Trophoblast cell (in vitro differentiated cells and primary cell): ENCODE results near the gene FCN3.

Experiments used
- DNase-seq, 2 donors: peaks; one replicate each; pipeline ENCODE4 v3.0.0-alpha.2; 2016
- H2AFZ ChIP-seq: 2 replicates; pipeline ENCODE4 v1.6.1; 2013; ENCODE audit warnings: low read length, moderate library complexity, mild to moderate bottlenecking; ENCODE audit not compliant: insufficient read depth, poor library complexity
- H2AK5ac ChIP-seq: 2 replicates; pipeline ENCODE4 v1.6.1; 2013; ENCODE audit warnings: mild to moderate bottlenecking, low read length
- H2BK120ac ChIP-seq: 2 replicates; pipeline ENCODE4 v1.6.1; 2013; ENCODE audit warnings: low read length, mild to moderate bottlenecking, moderate library complexity; ENCODE audit not compliant: insufficient read depth, poor library complexity
- H2BK12ac ChIP-seq: 2 replicates; pipeline ENCODE4 v1.6.1; 2013; ENCODE audit warnings: mild to moderate bottlenecking, low read length, moderate library complexity
- H2BK5ac ChIP-seq: 2 replicates; pipeline ENCODE4 v1.6.1; 2013; ENCODE audit warnings: low read length, low read depth, moderate library complexity, mild to moderate bottlenecking; ENCODE audit not compliant: poor library complexity
- H3K14ac ChIP-seq: 2 replicates; pipeline ENCODE4 v1.6.1; 2013; ENCODE audit warnings: mild to moderate bottlenecking, low read length
- H3K18ac ChIP-seq: 2 replicates; pipeline ENCODE4 v1.6.1; 2013; ENCODE audit warnings: mild to moderate bottlenecking, low read length
- H3K23ac ChIP-seq: 2 replicates; pipeline ENCODE4 v1.6.1; 2013; ENCODE audit warnings: low read length
- H3K27ac ChIP-seq: 2 replicates; pipeline ENCODE4 v1.5.1; 2013; ENCODE audit warnings: low read depth, mild to moderate bottlenecking, inconsistent platforms, low read length, moderate library complexity
- H3K27me3 ChIP-seq: 2 replicates; pipeline ENCODE4 v1.6.1; 2013; ENCODE audit warnings: inconsistent platforms, mild to moderate bottlenecking, low read length, moderate library complexity; ENCODE audit not compliant: insufficient read depth
- H3K36me3 ChIP-seq, 2 experiments: 1 replicate in 1 of 2; 2 replicates in 1 of 2; pipeline ENCODE4 v1.6.1; 2013; ENCODE audit warnings: low read length in 2 of 2, mild to moderate bottlenecking in 2 of 2, moderate library complexity in 1 of 2; ENCODE audit not compliant: insufficient read depth in 2 of 2, control insufficient read depth in 1 of 2
- H3K4ac ChIP-seq: 2 replicates; pipeline ENCODE4 v1.6.1; 2013; ENCODE audit warnings: low read depth, mild to moderate bottlenecking, low read length, moderate library complexity
- H3K4me1 ChIP-seq, 2 experiments: 1 replicate in 1 of 2; 2 replicates in 1 of 2; pipeline ENCODE4 v1.6.1; 2013; ENCODE audit warnings: low read length in 2 of 2, mild to moderate bottlenecking in 2 of 2, moderate library complexity in 1 of 2; ENCODE audit not compliant: insufficient read depth in 2 of 2, control insufficient read depth in 1 of 2
- H3K4me2 ChIP-seq: 2 replicates; pipeline ENCODE4 v1.6.1; 2013; ENCODE audit warnings: inconsistent platforms, mild to moderate bottlenecking, low read length, moderate library complexity
- H3K4me3 ChIP-seq: 2 replicates; pipeline ENCODE4 v1.5.1; 2013; ENCODE audit warnings: mild to moderate bottlenecking, low read depth, low read length, inconsistent platforms
- H3K79me1 ChIP-seq: one replicate; pipeline ENCODE4 v1.6.1; 2013; ENCODE audit warnings: low read length
- H3K79me2 ChIP-seq: 2 replicates; pipeline ENCODE4 v1.6.1; 2013; ENCODE audit warnings: low read length, mild to moderate bottlenecking; ENCODE audit not compliant: control insufficient read depth, insufficient read depth, poor library complexity
- H3K9ac ChIP-seq: 2 replicates; pipeline ENCODE4 v1.6.1; 2013; ENCODE audit warnings: mild to moderate bottlenecking, low read length
- H3K9me3 ChIP-seq: 2 replicates; pipeline ENCODE4 v1.6.1; 2013; ENCODE audit warnings: low read depth, mild to moderate bottlenecking, control low read depth, inconsistent platforms, low read length; ENCODE audit not compliant: insufficient read depth
- H4K12ac ChIP-seq: 2 replicates; pipeline ENCODE4 v1.6.1; 2013; ENCODE audit warnings: low read depth, mild to moderate bottlenecking, low read length, moderate library complexity
- H4K8ac ChIP-seq: 2 replicates; pipeline ENCODE4 v1.6.1; 2013; ENCODE audit warnings: low read depth, mild to moderate bottlenecking, low read length, moderate library complexity
- H4K91ac ChIP-seq: one replicate; pipeline ENCODE4 v1.6.1; 2013; ENCODE audit warnings: low read depth, mild to moderate bottlenecking, low read length, moderate library complexity
- WGBS: extraction: QIAGEN DNeasy Blood & Tissue Kit; methylation state at CpG from one replicate; pipeline ENCODE4 v1.1.7; 2013; ENCODE audit warnings: missing lambda C conversion rate; ENCODE audit not compliant: insufficient read length, insufficient coverage; ENCODE audit errors: extremely low coverage; 5-methylcytosine and 5-hydroxymethylcytosine counted together

The FCN3 gene

DNA sequence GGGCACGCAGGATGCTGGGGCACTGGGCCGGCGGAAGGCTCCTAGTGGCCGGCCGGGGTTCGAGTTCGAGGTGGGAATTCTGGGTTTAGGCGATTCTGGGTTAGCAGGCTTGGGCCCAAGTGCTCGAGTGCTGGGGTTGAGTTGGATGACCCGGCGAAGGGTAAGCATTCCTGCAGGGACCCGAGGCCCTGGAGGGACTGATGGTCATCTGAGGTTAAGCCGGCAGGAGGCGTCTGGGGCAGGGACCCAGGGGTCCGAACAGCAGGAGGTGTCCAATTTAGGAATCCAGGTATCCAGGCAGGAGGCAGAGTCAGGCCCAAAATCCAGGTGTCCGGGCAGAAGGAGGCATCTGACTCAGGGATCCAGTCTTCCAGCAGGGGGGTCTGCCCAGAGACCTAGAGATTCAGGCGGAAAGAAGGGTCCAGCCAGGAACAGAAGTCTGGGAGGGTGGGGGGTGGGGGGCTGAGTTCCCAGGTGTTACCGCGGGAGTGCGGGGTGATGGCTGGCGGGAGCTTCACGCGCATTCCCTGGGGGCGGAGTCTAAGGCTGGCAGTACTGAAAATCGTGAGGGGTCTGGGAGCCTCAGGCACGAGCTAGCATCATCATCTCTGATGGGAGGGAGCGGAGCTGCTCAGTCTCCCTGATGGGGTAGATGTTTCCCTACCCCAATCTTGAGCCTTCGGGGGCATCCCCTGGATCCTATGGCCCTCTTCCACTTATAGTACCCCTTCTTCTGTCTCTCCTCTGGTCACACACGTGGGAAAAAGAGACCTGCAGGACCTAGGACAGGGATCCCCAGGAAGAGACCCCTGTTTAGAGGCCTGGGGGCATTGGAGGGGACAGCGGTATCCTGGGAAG, 18.4 kb upstream of the FCN3 start:
- H3K9ac ChIP-seq: peak overlapping the region; percentile 15
- H3K36me3 ChIP-seq: no peaks in the 10 kb centered on the region
- no peak overlapping the region for H2BK5ac ChIP-seq
- H3K18ac ChIP-seq: no peak overlapping the region
- peak overlapping the region; percentile 28 for H4K8ac ChIP-seq
- WGBS: no CpG with 5 or more reads among the region's 30 CpGs
- no peak overlapping the region for H3K27ac ChIP-seq
- no peak overlapping the region for H2BK120ac ChIP-seq
- H3K27me3 ChIP-seq: no peaks in the 10 kb centered on the region
- H2BK12ac ChIP-seq: no peak overlapping the region
- H3K9me3 ChIP-seq: no peaks in the 10 kb centered on the region
- no peak overlapping the region for H4K12ac ChIP-seq
- peaks cover 2% of the 10 kb centered on the region for H3K79me1 ChIP-seq
- DNase-seq: peak in 1 of 2 donors; percentile 31
- no peak overlapping the region for H3K23ac ChIP-seq
- H3K79me2 ChIP-seq: no peaks in the 10 kb centered on the region
- no peak overlapping the region for H3K14ac ChIP-seq
- H3K4me1 ChIP-seq: peaks cover 2 to 13% of the 10 kb centered on the region in 2 experiments
- H3K4me2 ChIP-seq: peak overlapping the region; percentile 93
- H3K4ac ChIP-seq: no peak overlapping the region
- H3K4me3 ChIP-seq: peak overlapping the region; percentile 70
- H2AFZ ChIP-seq: peak overlapping the region; percentile 64
- no peak overlapping the region for H4K91ac ChIP-seq
- no peak overlapping the region for H2AK5ac ChIP-seq

- Histone ChIP-seq H3K79me2 (no peaks in the 10 kb centered on the region), H3K4me3 (peak within 1 kb of the TSS; percentile 70), H3K27me3 (no peaks in the 10 kb centered on the region), H4K8ac (peak within 1 kb of the TSS; percentile 28), H2BK120ac (no peak within 1 kb of the TSS), H3K23ac (no peak within 1 kb of the TSS), H3K36me3 (no peaks in the 10 kb centered on the region), H3K14ac (no peak within 1 kb of the TSS), H3K9ac (peak within 1 kb of the TSS; percentile 15), H2AFZ (peak within 1 kb of the TSS; percentile 64), H4K12ac (no peak within 1 kb of the TSS), H3K9me3 (no peaks in the 10 kb centered on the region), H3K79me1 (peaks cover 2% of the 10 kb centered on the region), H2BK12ac (no peak within 1 kb of the TSS), H3K4me2 (peak within 1 kb of the TSS; percentile 93), H3K4me1 (peaks cover 2 to 13% of the 10 kb centered on the region in 2 experiments), H3K18ac (no peak within 1 kb of the TSS), H4K91ac (no peak within 1 kb of the TSS), H3K27ac (no peak within 1 kb of the TSS), H2AK5ac (no peak within 1 kb of the TSS), H3K4ac (no peak within 1 kb of the TSS), H2BK5ac (no peak within 1 kb of the TSS)
- peak; percentile 85 to 92 for DNase-seq
- no CpG with 5 or more reads among the region's 69 CpGs for WGBS
Observed at GRCh38 chr1:27392096-27392777, 17.6 kb upstream of the FCN3 start, which contains the start of gene GPR3. TSS of gene GPR3 (plus strand) at chr1:27392622. CDS start at chr1:27393799, 1,177 bp downstream.

DNA sequence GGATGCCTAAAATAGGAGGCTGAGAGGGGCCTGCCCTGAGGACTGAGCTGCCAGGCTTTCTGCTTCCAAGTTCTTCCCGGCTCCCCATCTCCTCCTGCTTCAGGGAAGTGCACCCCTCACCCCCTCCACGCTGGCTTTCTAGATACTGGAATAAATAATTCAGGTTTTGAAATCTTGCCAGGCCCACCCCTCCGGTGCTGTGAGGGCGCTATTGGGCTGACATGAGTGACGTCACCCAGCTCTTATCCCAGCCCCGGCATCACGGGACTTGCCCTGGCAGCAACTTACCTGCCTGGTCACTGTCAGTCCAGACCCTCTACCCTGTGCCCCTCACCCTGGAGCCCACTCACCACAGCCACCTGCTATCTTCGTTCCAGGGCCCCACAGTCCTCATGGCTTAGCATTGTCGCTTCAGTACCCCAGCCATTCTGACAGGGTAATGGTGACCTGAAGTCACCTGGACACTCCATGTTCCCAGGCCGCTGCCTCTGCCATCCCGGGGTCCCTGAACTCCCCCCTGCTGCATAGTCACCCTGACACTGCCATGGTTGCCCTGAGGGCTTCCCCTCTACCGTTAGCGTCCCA, 17.0 kb upstream of the FCN3 start:
- no peak for DNase-seq
- H4K12ac ChIP-seq: no peak overlapping the region
- H2AK5ac ChIP-seq: no peak overlapping the region
- no peak overlapping the region for H3K4ac ChIP-seq
- peaks cover 2% of the 10 kb centered on the region for H3K79me1 ChIP-seq
- H3K9ac ChIP-seq: no peak overlapping the region
- H3K27ac ChIP-seq: no peak overlapping the region
- no CpG with 5 or more reads among the region's 13 CpGs for WGBS
- H2BK120ac ChIP-seq: no peak overlapping the region
- peaks cover 2 to 13% of the 10 kb centered on the region in 2 experiments for H3K4me1 ChIP-seq
- H3K9me3 ChIP-seq: no peaks in the 10 kb centered on the region
- H3K36me3 ChIP-seq: no peaks in the 10 kb centered on the region
- H3K4me2 ChIP-seq: peak overlapping the region; percentile 93
- H3K14ac ChIP-seq: no peak overlapping the region
- H3K23ac ChIP-seq: no peak overlapping the region
- H4K91ac ChIP-seq: no peak overlapping the region
- H2AFZ ChIP-seq: no peak overlapping the region
- no peaks in the 10 kb centered on the region for H3K27me3 ChIP-seq
- H3K4me3 ChIP-seq: no peak overlapping the region
- no peak overlapping the region for H2BK12ac ChIP-seq
- H4K8ac ChIP-seq: no peak overlapping the region
- H2BK5ac ChIP-seq: no peak overlapping the region
- H3K18ac ChIP-seq: no peak overlapping the region
- no peaks in the 10 kb centered on the region for H3K79me2 ChIP-seq

DNA sequence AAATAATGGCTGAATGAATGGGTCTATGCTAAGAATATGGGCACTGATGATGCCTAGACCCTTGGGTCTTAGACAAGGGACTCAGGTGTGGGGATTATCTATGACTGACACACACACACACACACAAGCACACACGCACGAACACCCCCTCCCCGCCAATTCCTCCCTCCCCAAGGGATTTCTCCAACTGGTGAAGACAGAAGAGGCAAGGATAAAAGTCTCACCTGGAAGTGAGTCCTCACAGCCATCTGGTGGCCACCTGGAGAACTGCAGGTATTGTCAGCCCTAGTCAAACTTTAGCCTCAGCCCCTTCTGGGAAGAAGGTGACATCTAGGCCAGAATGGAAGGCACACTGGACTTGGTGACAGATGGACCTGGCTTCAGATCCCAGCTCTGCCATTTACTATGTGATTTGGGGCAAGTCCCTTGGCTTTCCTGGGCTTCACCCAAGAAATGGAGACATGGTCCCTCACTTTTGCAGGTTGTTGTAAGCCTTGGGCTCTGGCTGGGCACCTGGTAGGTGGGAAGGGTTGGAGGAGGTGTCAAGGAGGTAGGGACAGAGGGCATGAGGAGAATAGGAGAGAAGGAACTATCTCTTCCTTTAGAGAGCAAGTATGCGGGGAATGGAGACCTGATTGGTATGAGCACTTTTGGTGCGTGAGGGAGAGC, 13.8 kb upstream of the FCN3 start:
- Histone ChIP-seq H3K27ac (no peak overlapping the region), H3K4me3 (no peak overlapping the region), H3K36me3 (no peaks in the 10 kb centered on the region), H4K12ac (no peak overlapping the region), H2BK5ac (no peak overlapping the region), H3K23ac (no peak overlapping the region), H3K79me1 (peaks cover 2% of the 10 kb centered on the region), H2AFZ (no peak overlapping the region), H4K8ac (no peak overlapping the region), H3K4ac (no peak overlapping the region), H2AK5ac (no peak overlapping the region), H3K9ac (no peak overlapping the region), H2BK12ac (no peak overlapping the region), H4K91ac (no peak overlapping the region), H3K18ac (no peak overlapping the region), H2BK120ac (no peak overlapping the region), H3K14ac (no peak overlapping the region), H3K79me2 (no peaks in the 10 kb centered on the region), H3K4me1 (peaks cover 2 to 13% of the 10 kb centered on the region in 2 experiments), H3K27me3 (no peaks in the 10 kb centered on the region), H3K4me2 (no peak overlapping the region), H3K9me3 (no peaks in the 10 kb centered on the region)
- DNase-seq: peak; percentile 64 to 91
- no CpG with 5 or more reads among the region's 5 CpGs for WGBS
